Endothelial cell of umbilical vein (primary cell): ENCODE results near the gene SNX22. TPM values are rescaled to one million over a fixed set of nuclear protein-coding genes. Genes with fewer than 3 reads are reported as not detected.

Experiments used
- BruUV-seq: library from RNA; stranded (reverse); fragments of 400-500 nt; replicated peaks from 2 replicates; lab custom pipeline; 2021; lab: Mats Ljungman, UMichigan
- CTCF ChIA-PET: fragments of 300-600, 350-600 bp; sonication (Branson Sonifier 250); formaldehyde crosslinking; loops from one replicate; lab custom pipeline; 2021; ENCODE audit warnings: antibody characterized with exemption, inconsistent platforms; lab: Charles Lee
- POLR2A ChIA-PET: fragments of 300-600, 350-600 bp; sonication (Branson Sonifier 250); formaldehyde crosslinking; loops from one replicate; lab custom pipeline; 2021; ENCODE audit warnings: antibody characterized with exemption, inconsistent platforms; lab: Charles Lee
- DNase-seq: peaks from one replicate; pipeline ENCODE4 v3.0.0-alpha.2; 2011; ENCODE audit warnings: low read depth, low spot score
- FAIRE-seq: peaks from 2 replicates; lab custom pipeline; 2011; peaks lifted over from hg19 to GRCh38; lab: Jason Lieb, UNC
- H2AFZ ChIP-seq: 2 replicates; pipeline ENCODE4 v1.6.0; 2012; ENCODE audit warnings: low read depth, low read length, control low read depth, inconsistent platforms
- H3K27ac ChIP-seq: 2 replicates; pipeline ENCODE4 v1.5.1; 2011; ENCODE audit warnings: low read depth, mild to moderate bottlenecking, control low read depth, low read length, moderate library complexity; ENCODE audit not compliant: insufficient read depth
- H3K27me3 ChIP-seq, 2 experiments: 2 replicates each; pipeline versions ENCODE4 v1.6.0 to v1.6.1; 2011; ENCODE audit warnings: low read length in 2 of 2, mixed read lengths in 1 of 2; ENCODE audit not compliant: control insufficient read depth in 2 of 2, insufficient read depth in 2 of 2
- H3K36me3 ChIP-seq, 2 experiments: 2 replicates in 1 of 2; 3 replicates in 1 of 2; pipeline ENCODE4 v1.5.1; 2011; ENCODE audit warnings: low read length in 2 of 2, mild to moderate bottlenecking in 1 of 2, moderate library complexity in 1 of 2; ENCODE audit not compliant: control insufficient read depth in 2 of 2, insufficient read depth in 2 of 2; ENCODE audit errors: extremely low read depth in 1 of 2
- H3K4me1 ChIP-seq: 3 replicates; pipeline ENCODE4 v1.5.1; 2011; ENCODE audit warnings: mild to moderate bottlenecking, low read length; ENCODE audit not compliant: control insufficient read depth, insufficient read depth; ENCODE audit errors: extremely low read depth
- H3K4me2 ChIP-seq: 2 replicates; pipeline ENCODE4 v1.6.1; 2011; ENCODE audit warnings: low read length, control low read depth, mixed read lengths; ENCODE audit not compliant: insufficient read depth
- H3K4me3 ChIP-seq, 3 experiments: fragments of 200-600 bp in 1 of 3; sonication (generic), shearing (Covaris generic) in 1 of 3; replicated peaks in 1 of 3; 2 replicates each; pipeline ENCODE4 v1.5.1; 2011 to 2016; ENCODE audit warnings: control low read depth in 3 of 3, low read length in 3 of 3, mild to moderate bottlenecking in 2 of 3, inconsistent platforms in 1 of 3, low read depth in 1 of 3, moderate library complexity in 1 of 3; ENCODE audit not compliant: insufficient read depth in 1 of 3
- H3K79me2 ChIP-seq: 2 replicates; pipeline ENCODE4 v1.6.0; 2012; ENCODE audit warnings: low read length, inconsistent platforms; ENCODE audit not compliant: control insufficient read depth, insufficient read depth
- H3K9ac ChIP-seq: replicated peaks from 2 replicates; pipeline ENCODE3; 2011; ENCODE audit warnings: low read length, control low read depth; ENCODE audit not compliant: insufficient read depth; ENCODE audit errors: extremely low read depth
- H3K9me1 ChIP-seq: replicated peaks from 3 replicates; pipeline ENCODE4 v1.6.0; 2011; ENCODE audit warnings: mild to moderate bottlenecking, low read length; ENCODE audit not compliant: control insufficient read depth, insufficient read depth; ENCODE audit errors: extremely low read depth
- H3K9me3 ChIP-seq: replicated peaks from 2 replicates; pipeline ENCODE4 v1.5.1; 2012; ENCODE audit warnings: low read length, inconsistent platforms; ENCODE audit not compliant: control insufficient read depth, insufficient read depth
- H4K20me1 ChIP-seq: replicated peaks from 2 replicates; pipeline ENCODE3; 2011; ENCODE audit warnings: mild to moderate bottlenecking, low read length; ENCODE audit not compliant: control insufficient read depth, insufficient read depth; ENCODE audit errors: extremely low read depth
- CTCF ChIP-seq, 2 donors: IDR thresholded peaks; 1 replicate in 1 of 2; 2 replicates in 1 of 2; pipeline ENCODE4 v1.5.1; 2011; ENCODE audit warnings: low read length in 2 of 2, mild to moderate bottlenecking in 2 of 2, moderate library complexity in 2 of 2, control low read depth in 1 of 2, inconsistent platforms in 1 of 2, low read depth in 1 of 2; ENCODE audit not compliant: insufficient read depth in 1 of 2; ENCODE audit errors: extremely low read depth in 1 of 2
- EZH2 ChIP-seq: IDR thresholded peaks from 2 replicates; pipeline ENCODE4 v1.6.1; 2012; ENCODE audit warnings: borderline replicate concordance, low read depth, mild to moderate bottlenecking, moderate library complexity, low read length, inconsistent platforms; ENCODE audit not compliant: severe bottlenecking
- FOS ChIP-seq: IDR thresholded peaks from 2 replicates; pipeline ENCODE4 v1.6.1; 2011; ENCODE audit warnings: mild to moderate bottlenecking, low read length, moderate library complexity, borderline replicate concordance; ENCODE audit not compliant: insufficient read depth
- GATA2 ChIP-seq: IDR thresholded peaks from 2 replicates; pipeline ENCODE4 v1.7.0; 2011; ENCODE audit warnings: low read depth, mild to moderate bottlenecking, moderate library complexity, mixed read lengths, low read length; ENCODE audit not compliant: insufficient read length, insufficient read depth
- JUN ChIP-seq: IDR thresholded peaks from 2 replicates; pipeline ENCODE4 v1.6.1; 2011; ENCODE audit warnings: borderline replicate concordance, low read depth; ENCODE audit not compliant: insufficient read length, insufficient read depth
- MAX ChIP-seq: IDR thresholded peaks from 2 replicates; pipeline ENCODE4 v1.6.1; 2011; ENCODE audit not compliant: insufficient read depth, insufficient read length
- MYC ChIP-seq: IDR thresholded peaks from one replicate; pipeline ENCODE4 v1.6.1; 2011; ENCODE audit warnings: mild to moderate bottlenecking, low read depth, low read length
- POLR2A ChIP-seq: IDR thresholded peaks from 2 replicates; pipeline ENCODE4 v1.6.1; 2012; ENCODE audit warnings: low read depth, mild to moderate bottlenecking, control low read depth, low read length
- POLR2AphosphoS5 ChIP-seq: IDR thresholded peaks from 2 replicates; pipeline ENCODE4 v1.6.1; 2012; ENCODE audit warnings: low read depth, mild to moderate bottlenecking, control low read depth, low read length, moderate library complexity; ENCODE audit not compliant: insufficient read depth
- dilution Hi-C: fragments of 300-500 bp; cut with MboI; formaldehyde crosslinking; loops from one replicate; pipeline ENCODE4 v1.15.0; 2019; ENCODE audit warnings: low sequenced_read_pairs; ENCODE audit not compliant: extremely low pct_ligation_motif_present
- intact Hi-C: fragments of 100-400 bp; cut with micrococcal nuclease; formaldehyde crosslinking; loops from one replicate; pipeline ENCODE4 v1.10.0; 2022
- polyA plus RNA-seq, 4 experiments: library from polyadenylated mRNA; depleted of rRNA in 3 of 4; stranded (reverse) in 3 of 4; unstranded in 1 of 4; fragments of >200 nt; gene quantifications; 2 replicates each; pipeline versions ENCODE4 v1.2.1 to v1.2.3, GENCODE V29; 2011 to 2012; ENCODE audit warnings: missing spikeins in 1 of 4
- total RNA-seq: library from RNA; stranded (reverse); gene quantifications from 2 replicates; pipeline ENCODE4 v1.2.3, GENCODE V29; 2021

The SNX22 gene
- total and polyA plus RNA-seq, 2 donors (not counting 3 experiments of a cell fraction or from before 2014, with no cell fraction given), result 0.14 to 0.73 TPM

- intact Hi-C loops (no loop called here), dilution Hi-C loops (no loop called here)
- TF ChIP-seq POLR2A, result no peak
- TF ChIP-seq MYC, result no peak
- TF ChIP-seq MAX, result no peak
- TF ChIP-seq JUN, result no peak
- no peak for TF ChIP-seq CTCF (IDR thresholded peaks at IDR 0.05; ENCODE audit: extremely low read depth in 1 of 2, insufficient read depth in 1 of 2, low read depth in 1 of 2, low read length in 2 of 2)
- TF ChIP-seq EZH2, result no peak
- no peak for TF ChIP-seq GATA2
- no peak for TF ChIP-seq POLR2AphosphoS5
- no peak for TF ChIP-seq FOS
- no peak overlapping the region for H3K4me3 ChIP-seq
- no peak overlapping the region for H2AFZ ChIP-seq
- no peaks in the 10 kb centered on the region for H3K9me3 ChIP-seq
- no peak overlapping the region for H3K4me2 ChIP-seq
- H4K20me1 ChIP-seq, result no peaks in the 10 kb centered on the region
- peaks cover 0 to 16% of the 10 kb centered on the region in 2 experiments for H3K36me3 ChIP-seq
- no peaks in the 10 kb centered on the region for H3K27me3 ChIP-seq
- BruUV-seq, result no TSS peak
- H3K9me1 ChIP-seq, result no peaks in the 10 kb centered on the region
- no peak overlapping the region for H3K9ac ChIP-seq
- no peaks in the 10 kb centered on the region for H3K79me2 ChIP-seq
- ChIA-PET POLR2A (no interaction called here), CTCF (interaction anchor here (1.3 to 2.6 kb wide), 2 partner anchors 8 to 10 kb away, joined by 6 to 8 read pairs; no protein-coding TSS in a partner anchor)
- peaks cover 12% of the 10 kb centered on the region for H3K4me1 ChIP-seq
- FAIRE-seq (no peak), DNase-seq (no peak)
- H3K27ac ChIP-seq, result no peak overlapping the region
Observed at GRCh38 chr15:64144565-64145281, 6.8 kb upstream of the SNX22 start.
